ENCODE data around the gene LARGE2. TPM values are rescaled to one million over a fixed set of nuclear protein-coding genes. Genes with fewer than 3 reads are reported as not detected.

Gene LARGE2
- total RNA-seq = 10 to 100 TPM in 1 of 6 donors, 1 to 10 TPM in 5; 4.3 to 10.6 (median 7.1) TPM

DNA sequence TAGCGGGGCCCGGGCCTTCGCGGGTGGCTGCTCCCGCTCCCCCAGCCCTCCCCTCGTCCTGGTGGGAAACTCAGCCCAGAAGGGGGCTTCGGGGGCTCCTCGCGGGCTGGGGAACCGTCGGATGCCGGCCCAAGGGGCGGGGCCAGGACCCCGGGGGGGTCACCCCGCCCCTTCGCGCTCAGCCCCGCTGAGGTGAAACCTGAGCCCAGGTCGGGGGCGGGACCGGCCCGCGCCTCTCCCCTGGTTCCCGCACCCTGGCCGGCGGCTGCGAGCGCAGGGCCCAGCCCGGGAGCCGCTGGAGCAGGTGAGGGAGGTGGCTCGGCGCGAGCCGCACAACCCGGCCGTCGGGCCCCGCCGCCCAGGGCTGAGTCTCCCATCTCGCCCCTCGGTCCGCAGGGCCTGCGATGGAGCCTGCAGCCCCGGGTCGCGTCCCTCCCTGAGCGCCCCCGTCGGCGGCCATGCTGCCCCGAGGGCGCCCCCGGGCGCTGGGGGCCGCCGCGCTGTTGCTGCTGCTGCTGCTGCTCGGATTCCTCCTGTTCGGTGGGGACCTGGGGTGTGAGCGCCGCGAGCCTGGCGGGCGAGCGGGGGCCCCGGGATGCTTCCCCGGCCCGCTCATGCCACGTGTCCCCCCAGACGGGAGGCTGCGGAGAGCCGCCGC is at the start of gene LARGE2:
Gene LARGE2 (plus strand): TSS at position 232 of the 658 bp plus-strand sequence. CDS start 227 bp downstream, at position 459.
- H3K27me3 ChIP-seq = peaks cover 0 to 23% (median 16%) of the 10 kb centered on the region in 4 donors
- 0% methylated on average over 3 to 42 of the region's 73 CpGs for WGBS, 2 donors
- no peaks in the 10 kb centered on the region for H3K9me3 ChIP-seq
- peak within 1 kb of the TSS in 3 of 4 donors; percentile 51 to 59 (median 55) for H3K4me3 ChIP-seq
- no peaks in the 10 kb centered on the region for H3K36me3 ChIP-seq
- ATAC-seq (ENCODE audit: low FRiP score in 2 of 2) (peak in 1 of 2 donors; percentile 55), DNase-seq (peak; percentile 56 to 93)
- H3K27ac ChIP-seq = peak within 1 kb of the TSS; percentile 43 to 86 (median 72)
- H3K4me1 ChIP-seq = peaks cover 16 to 34% (median 27%) of the 10 kb centered on the region in 4 donors
- TF ChIP-seq POLR2A (IDR thresholded peaks at IDR 0.05) = no peak
- TF ChIP-seq POLR2AphosphoS5 (IDR thresholded peaks at IDR 0.05) = no peak
- TF ChIP-seq EP300 (IDR thresholded peaks at IDR 0.05) = no peak
- TF ChIP-seq, protein P1, sequence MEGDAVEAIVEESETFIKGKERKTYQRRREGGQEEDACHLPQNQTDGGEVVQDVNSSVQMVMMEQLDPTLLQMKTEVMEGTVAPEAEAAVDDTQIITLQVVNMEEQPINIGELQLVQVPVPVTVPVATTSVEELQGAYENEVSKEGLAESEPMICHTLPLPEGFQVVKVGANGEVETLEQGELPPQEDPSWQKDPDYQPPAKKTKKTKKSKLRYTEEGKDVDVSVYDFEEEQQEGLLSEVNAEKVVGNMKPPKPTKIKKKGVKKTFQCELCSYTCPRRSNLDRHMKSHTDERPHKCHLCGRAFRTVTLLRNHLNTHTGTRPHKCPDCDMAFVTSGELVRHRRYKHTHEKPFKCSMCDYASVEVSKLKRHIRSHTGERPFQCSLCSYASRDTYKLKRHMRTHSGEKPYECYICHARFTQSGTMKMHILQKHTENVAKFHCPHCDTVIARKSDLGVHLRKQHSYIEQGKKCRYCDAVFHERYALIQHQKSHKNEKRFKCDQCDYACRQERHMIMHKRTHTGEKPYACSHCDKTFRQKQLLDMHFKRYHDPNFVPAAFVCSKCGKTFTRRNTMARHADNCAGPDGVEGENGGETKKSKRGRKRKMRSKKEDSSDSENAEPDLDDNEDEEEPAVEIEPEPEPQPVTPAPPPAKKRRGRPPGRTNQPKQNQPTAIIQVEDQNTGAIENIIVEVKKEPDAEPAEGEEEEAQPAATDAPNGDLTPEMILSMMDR (IDR thresholded peaks at IDR 0.05) = no peak

DNA sequence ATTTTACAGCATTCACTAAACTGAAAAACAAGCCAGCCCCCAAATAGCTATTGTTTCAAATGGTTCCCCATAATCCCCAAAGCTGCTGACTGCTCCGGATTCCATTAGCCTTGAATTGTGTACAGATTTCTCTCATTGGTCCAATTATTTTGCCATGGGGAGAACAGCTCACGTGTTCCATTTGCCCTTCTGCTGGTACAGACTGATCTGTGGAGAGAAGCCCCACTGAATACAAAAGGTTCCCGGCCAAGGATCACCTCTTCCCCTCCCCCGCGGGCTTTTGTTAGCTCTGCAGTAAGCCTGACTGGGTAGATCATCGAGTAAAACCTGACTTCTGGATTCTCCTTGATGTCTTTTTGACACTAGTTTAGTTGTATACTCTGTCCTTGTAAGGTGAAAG is 46.1 kb upstream of the LARGE2 start:
- H3K9me3 ChIP-seq = no peaks in the 10 kb centered on the region
- peaks cover 23 to 95% (median 75%) of the 10 kb centered on the region in 4 donors for H3K36me3 ChIP-seq
- 74 to 80% methylated on average over 6 of the region's 6 CpGs for WGBS, 2 donors
- H3K4me3 ChIP-seq = no peak overlapping the region
- H3K4me1 ChIP-seq = no peaks in the 10 kb centered on the region
- no peak for TF ChIP-seq EP300 (IDR thresholded peaks at IDR 0.05)
- TF ChIP-seq POLR2A (IDR thresholded peaks at IDR 0.05) = no peak
- H3K27me3 ChIP-seq = no peaks in the 10 kb centered on the region
- ATAC-seq (ENCODE audit: low FRiP score in 2 of 2) = no peak
- no peak overlapping the region for H3K27ac ChIP-seq
- DNase-seq = no peak

DNA sequence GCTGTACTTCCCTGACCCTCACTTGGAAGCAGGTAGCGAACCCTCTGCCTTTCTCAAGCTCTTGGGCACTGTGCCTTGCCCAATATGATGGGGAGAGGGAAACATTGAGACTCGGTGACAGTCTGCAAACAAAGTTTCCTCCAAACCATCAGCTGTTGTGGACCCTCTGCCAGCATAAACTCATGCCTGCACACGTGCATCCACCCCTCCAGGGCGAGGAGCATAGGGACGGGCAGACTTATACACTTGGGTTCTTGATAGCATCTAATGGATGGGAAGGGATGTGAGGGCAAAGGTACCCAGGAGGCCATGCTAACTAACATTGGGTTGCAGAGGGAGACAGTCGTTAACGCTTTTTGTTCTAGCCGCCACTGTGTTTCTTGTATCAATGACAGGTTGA is 45.2 kb upstream of the LARGE2 start:
- Histone ChIP-seq H3K27ac (no peak overlapping the region), H3K4me1 (no peaks in the 10 kb centered on the region), H3K36me3 (peaks cover 19 to 94% (median 75%) of the 10 kb centered on the region in 4 donors), H3K4me3 (no peak overlapping the region), H3K27me3 (no peaks in the 10 kb centered on the region), H3K9me3 (no peaks in the 10 kb centered on the region)
- no peak for TF ChIP-seq EP300 (IDR thresholded peaks at IDR 0.05)
- TF ChIP-seq, protein P1 (IDR thresholded peaks at IDR 0.05) = no peak
- no peak for TF ChIP-seq POLR2A (IDR thresholded peaks at IDR 0.05)
- no peak for TF ChIP-seq POLR2AphosphoS5 (IDR thresholded peaks at IDR 0.05)
- no peak for ATAC-seq (ENCODE audit: low FRiP score in 2 of 2)
- DNase-seq = no peak
- WGBS, 2 donors = 93 to 95% methylated on average over 8 of the region's 8 CpGs

DNA sequence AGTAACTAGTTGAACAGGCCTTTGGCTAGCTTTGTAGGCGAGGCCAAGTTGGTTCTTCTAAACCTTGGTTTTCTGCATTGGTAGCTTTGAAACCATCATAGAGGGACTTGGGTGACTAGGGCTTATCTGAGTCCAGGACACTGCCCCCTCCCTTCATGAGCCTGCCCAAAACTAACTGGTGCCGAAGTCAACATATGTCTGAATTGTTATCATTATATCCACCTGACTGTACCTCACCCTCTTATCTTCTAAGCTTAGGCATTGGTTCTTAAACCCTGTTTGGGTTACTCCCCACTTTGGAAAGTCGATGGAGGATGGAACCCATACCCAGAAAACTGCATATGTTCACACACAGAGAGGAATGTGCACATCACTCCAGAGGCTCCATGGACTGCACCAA is 44.6 kb upstream of the LARGE2 start:
- ATAC-seq (ENCODE audit: low FRiP score in 2 of 2) = no peak

More for the DNA sequence above, 44.6 kb upstream of the LARGE2 start:
- Histone ChIP-seq H3K36me3 (peaks cover 19 to 90% (median 74%) of the 10 kb centered on the region in 4 donors), H3K27me3 (no peaks in the 10 kb centered on the region), H3K27ac (no peak overlapping the region), H3K4me1 (no peaks in the 10 kb centered on the region), H3K9me3 (no peaks in the 10 kb centered on the region), H3K4me3 (no peak overlapping the region)
- WGBS, 2 donors = 86 to 92% methylated on average over 3 of the region's 3 CpGs
- no peak for DNase-seq
- TF ChIP-seq EP300 (IDR thresholded peaks at IDR 0.05) = no peak
- TF ChIP-seq, protein P1 (IDR thresholded peaks at IDR 0.05) = no peak
- no peak for TF ChIP-seq POLR2A (IDR thresholded peaks at IDR 0.05)
- TF ChIP-seq POLR2AphosphoS5 (IDR thresholded peaks at IDR 0.05) = no peak
